Measurements from ENCODE around the gene CD74.
A peak's percentile ranks its signal among the peaks of the same experiment; 100 is the strongest.

CD74 gene

GRCh38 chr5:150357326-150358260 lies 55.1 kb downstream of the CD74 start, which contains the start of gene TCOF1:
Gene TCOF1 (plus strand): TSS chr5:150357697. CDS start chr5:150357747, 50 bp downstream.
- peak; percentile 96 for DNase-seq

- no peak for DNase-seq
These were observed 56.0 kb downstream of the CD74 start for GRCh38 chr5:150356575-150357294.

DNA sequence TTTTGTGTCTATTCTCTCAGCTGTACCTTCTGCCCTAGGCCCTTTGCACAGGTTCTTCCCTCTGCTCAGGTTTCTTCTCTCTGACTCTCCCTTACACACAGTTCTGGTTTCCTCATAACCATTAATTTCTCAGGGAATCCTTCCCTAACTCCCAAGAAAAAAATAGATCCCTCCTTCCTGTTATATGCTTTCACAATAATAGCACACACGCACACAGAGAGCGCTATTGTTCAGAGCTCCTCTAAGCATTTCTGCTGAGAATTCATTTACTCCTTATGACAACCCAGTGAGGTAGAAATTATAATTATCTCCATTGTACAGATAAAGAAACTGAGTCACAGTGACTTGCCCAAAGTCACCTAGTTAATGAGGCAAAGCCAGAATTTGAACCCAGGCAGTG lies 56.9 kb downstream of the CD74 start:
- no peak for DNase-seq

GRCh38 chr5:150353032-150353675 lies 59.6 kb downstream of the CD74 start:
- DNase-seq: no peak

GRCh38 chr5:150352244-150353031 lies 60.3 kb downstream of the CD74 start:
- no peak for DNase-seq
